Right atrium auricular region (tissue), 2 donors: ENCODE data around the gene PMS1. TPM values are rescaled to one million over a fixed set of nuclear protein-coding genes. Genes with fewer than 3 reads are reported as not detected.

ENCODE experiments used
- DNase-seq: peaks from one replicate; pipeline ENCODE4 v3.0.0-alpha.2; 2019; ENCODE audit warnings: low spot score
- H3K27ac ChIP-seq, 2 donors: fragments of 200-600 bp; sonication (generic); 1 replicate in 1 of 2; 2 replicates in 1 of 2; pipeline ENCODE4 v1.5.1; 2016 to 2019
- H3K27me3 ChIP-seq, 2 donors: fragments of 200-600 bp; sonication (generic); one replicate each; pipeline versions ENCODE4 v1.5.1 to v1.6.0; 2017 to 2019
- H3K36me3 ChIP-seq: fragments of 200-600 bp; sonication (generic); one replicate; pipeline ENCODE4 v1.5.1; 2016
- H3K4me1 ChIP-seq, 2 donors: fragments of 200-600 bp; sonication (generic); one replicate each; pipeline versions ENCODE4 v1.5.1 to v1.6.0; 2017 to 2019
- H3K4me3 ChIP-seq, 2 donors: fragments of 200-600 bp; sonication (generic); 1 replicate in 1 of 2; 2 replicates in 1 of 2; pipeline ENCODE4 v1.5.1; 2017 to 2019; ENCODE audit warnings: mild to moderate bottlenecking in 1 of 2, moderate library complexity in 1 of 2
- H3K9me3 ChIP-seq, 2 donors: fragments of 200-600 bp; sonication (generic); one replicate each; pipeline ENCODE4 v1.5.1; 2019
- CTCF ChIP-seq, 2 donors: fragments of 200-600 bp; sonication (generic); IDR thresholded peaks; one replicate each; pipeline ENCODE4 v1.5.1; 2019; ENCODE audit warnings: antibody characterized with exemption in 2 of 2
- total RNA-seq, 2 donors: library from RNA; depleted of rRNA; stranded (reverse); fragments of >200 nt; gene quantifications; one replicate each; pipeline ENCODE4 v1.1.0, GENCODE V29; 2016

PMS1 gene
- total RNA-seq, 2 donors from 2014 or later = 7.9 to 9.0 TPM

- Histone ChIP-seq H3K27ac (no peak overlapping the region), H3K36me3 (peaks cover 6% of the 10 kb centered on the region), H3K27me3 (no peaks in the 10 kb centered on the region), H3K4me1 (no peaks in the 10 kb centered on the region), H3K9me3 (no peaks in the 10 kb centered on the region), H3K4me3 (no peak overlapping the region)
- TF ChIP-seq CTCF (IDR thresholded peaks at IDR 0.05) = no peak
- no peak for DNase-seq
Measured at GRCh38 chr2:189821953-189822748, 37.9 kb downstream of the PMS1 start.

- Histone ChIP-seq H3K36me3 (no peaks in the 10 kb centered on the region), H3K27me3 (no peaks in the 10 kb centered on the region), H3K9me3 (no peaks in the 10 kb centered on the region), H3K27ac (no peak overlapping the region), H3K4me1 (no peaks in the 10 kb centered on the region), H3K4me3 (no peak overlapping the region)
- no peak for TF ChIP-seq CTCF (IDR thresholded peaks at IDR 0.05)
- DNase-seq = no peak
Measured at GRCh38 chr2:189824694-189825396, 40.6 kb downstream of the PMS1 start.

- no peak for DNase-seq
- H3K4me1 ChIP-seq = no peaks in the 10 kb centered on the region
- no peaks in the 10 kb centered on the region for H3K9me3 ChIP-seq
- no peaks in the 10 kb centered on the region for H3K36me3 ChIP-seq
- no peaks in the 10 kb centered on the region for H3K27me3 ChIP-seq
- no peak overlapping the region for H3K4me3 ChIP-seq
- H3K27ac ChIP-seq = no peak overlapping the region
- TF ChIP-seq CTCF (IDR thresholded peaks at IDR 0.05) = no peak
Measured at GRCh38 chr2:189826039-189826438, 41.8 kb downstream of the PMS1 start.

GRCh38 chr2:189829102-189829833 is 45.0 kb downstream of the PMS1 start:
- Histone ChIP-seq H3K36me3 (no peaks in the 10 kb centered on the region), H3K4me1 (no peaks in the 10 kb centered on the region), H3K27me3 (no peaks in the 10 kb centered on the region), H3K4me3 (no peak overlapping the region), H3K9me3 (no peaks in the 10 kb centered on the region), H3K27ac (no peak overlapping the region)
- DNase-seq = no peak
- no peak for TF ChIP-seq CTCF (IDR thresholded peaks at IDR 0.05)

- Histone ChIP-seq H3K4me3 (no peak overlapping the region), H3K27ac (no peak overlapping the region), H3K9me3 (no peaks in the 10 kb centered on the region), H3K36me3 (no peaks in the 10 kb centered on the region), H3K4me1 (no peaks in the 10 kb centered on the region), H3K27me3 (no peaks in the 10 kb centered on the region)
- no peak for TF ChIP-seq CTCF (IDR thresholded peaks at IDR 0.05)
- no peak for DNase-seq
Measured at GRCh38 chr2:189830510-189830909, 46.3 kb downstream of the PMS1 start.
